Neural crest cell (in vitro differentiated cells): Measurements from ENCODE around the gene SBDS. TPM values are rescaled to one million over a fixed set of nuclear protein-coding genes. Genes with fewer than 3 reads are reported as not detected.
"Not testable (repeated sequence)": the region's sequence is repeated elsewhere in the genome, so short reads cannot be mapped to it uniquely, and the experiment has no call there.

Experiments
- DNase-seq: peaks from one replicate; pipeline ENCODE4 v3.0.0; 2021; ENCODE audit warnings: low read depth, mixed read lengths, low spot score
- H3K27ac Mint-ChIP-seq: one replicate; pipeline ENCODE4 v1.8.0; 2021; ENCODE audit warnings: mild to moderate bottlenecking, mixed read lengths; ENCODE audit not compliant: unreplicated experiment
- H3K27me3 Mint-ChIP-seq: 2 replicates; pipeline ENCODE4 v1.8.0; 2021; ENCODE audit warnings: low read depth, mild to moderate bottlenecking, mixed read lengths
- H3K36me3 Mint-ChIP-seq: 2 replicates; pipeline ENCODE4 v1.8.0; 2021; ENCODE audit warnings: low read depth, mild to moderate bottlenecking, mixed read lengths
- H3K4me1 Mint-ChIP-seq: 2 replicates; pipeline ENCODE4 v1.8.0; 2021; ENCODE audit warnings: mixed read lengths
- H3K4me3 Mint-ChIP-seq: one replicate; pipeline ENCODE4 v1.8.0; 2021; ENCODE audit warnings: mild to moderate bottlenecking, mixed read lengths
- H3K9me3 Mint-ChIP-seq: 2 replicates; pipeline ENCODE4 v1.8.0; 2021; ENCODE audit warnings: mixed read lengths
- CTCF ChIP-seq: fragments of 200-600 bp; sonication (generic); conservative IDR thresholded peaks from 2 replicates; pipeline ENCODE4 v1.5.0; 2021; ENCODE audit warnings: antibody characterized with exemption, mild to moderate bottlenecking
- total RNA-seq: library from RNA; stranded (reverse); gene quantifications from 2 replicates; pipeline ENCODE4 v1.2.1, GENCODE V29; 2021

The SBDS gene
- total RNA-seq, 1 donor from 2014 or later, result 37.0 TPM

- Mint-ChIP-seq H3K36me3 (peaks cover 10% of the 10 kb centered on the region), H3K9me3 (peaks cover 11% of the 10 kb centered on the region)
- H3K4me3 Mint-ChIP-seq, H3K27me3 Mint-ChIP-seq, DNase-seq, H3K27ac Mint-ChIP-seq, H3K4me1 Mint-ChIP-seq: not testable (repeated sequence)
Measured at GRCh38 chr7:66978312-66978711, 17.1 kb downstream of the SBDS start.

GRCh38 chr7:66974986-66975590 lies 20.3 kb downstream of the SBDS start:
- DNase-seq, result no peak
- Mint-ChIP-seq H3K9me3 (peaks cover 4% of the 10 kb centered on the region), H3K4me3 (no peak overlapping the region), H3K4me1 (no peaks in the 10 kb centered on the region), H3K27me3 (no peaks in the 10 kb centered on the region), H3K27ac (no peak overlapping the region), H3K36me3 (peaks cover 4% of the 10 kb centered on the region)
- TF ChIP-seq CTCF, result no peak

- Mint-ChIP-seq H3K4me1 (no peaks in the 10 kb centered on the region), H3K4me3 (no peak overlapping the region)
- DNase-seq, result no peak
Measured at GRCh38 chr7:66970310-66970709, 25.1 kb downstream of the SBDS start.

GRCh38 chr7:66969001-66969400 lies 26.4 kb downstream of the SBDS start:
- H3K27ac Mint-ChIP-seq, result not testable (repeated sequence)

More at GRCh38 chr7:66970310-66970709, 25.1 kb downstream of the SBDS start:
- TF ChIP-seq CTCF, result no peak
- Mint-ChIP-seq H3K27me3 (no peaks in the 10 kb centered on the region), H3K9me3 (no peaks in the 10 kb centered on the region), H3K36me3 (no peaks in the 10 kb centered on the region), H3K27ac (no peak overlapping the region)

GRCh38 chr7:66967029-66967428 lies 28.4 kb downstream of the SBDS start:
- peaks cover 9% of the 10 kb centered on the region for H3K36me3 Mint-ChIP-seq
- H3K4me1 Mint-ChIP-seq, result no peaks in the 10 kb centered on the region
- no peak overlapping the region for H3K27ac Mint-ChIP-seq
- H3K4me3 Mint-ChIP-seq, result no peak overlapping the region
- no peak for TF ChIP-seq CTCF
- DNase-seq, result no peak
- no peaks in the 10 kb centered on the region for H3K27me3 Mint-ChIP-seq
- peaks cover 2% of the 10 kb centered on the region for H3K9me3 Mint-ChIP-seq

More at GRCh38 chr7:66969001-66969400, 26.4 kb downstream of the SBDS start:
- H3K27me3 Mint-ChIP-seq, H3K9me3 Mint-ChIP-seq, H3K36me3 Mint-ChIP-seq, H3K4me3 Mint-ChIP-seq, H3K4me1 Mint-ChIP-seq, DNase-seq: not testable (repeated sequence)

GRCh38 chr7:66964411-66964810 lies 31.0 kb downstream of the SBDS start:
- no peak overlapping the region for H3K4me3 Mint-ChIP-seq
- DNase-seq, result no peak
- H3K27ac Mint-ChIP-seq, result no peak overlapping the region
- no peaks in the 10 kb centered on the region for H3K4me1 Mint-ChIP-seq
- H3K36me3 Mint-ChIP-seq, result peaks cover 9% of the 10 kb centered on the region
- no peaks in the 10 kb centered on the region for H3K27me3 Mint-ChIP-seq
- H3K9me3 Mint-ChIP-seq, result peaks cover 2% of the 10 kb centered on the region
- TF ChIP-seq CTCF, result no peak
